SJSA1 (cell line): Measurements from ENCODE around the gene EPHA2. TPM values are rescaled to one million over a fixed set of nuclear protein-coding genes. Genes with fewer than 3 reads are reported as not detected.

Experiments used
- DNase-seq, 2 experiments: peaks; one replicate each; pipeline ENCODE4 v3.0.0-alpha.2; 2015 to 2020; ENCODE audit warnings: low spot score in 2 of 2, low read depth in 1 of 2
- H3K27ac ChIP-seq: fragments of 250-450 bp; sonication (Bioruptor Pico); 2 replicates; pipeline ENCODE4 v1.5.1; 2020; ENCODE audit warnings: mild to moderate bottlenecking, moderate library complexity
- H3K27me3 ChIP-seq: fragments of 250-450 bp; sonication (Bioruptor Pico); replicated peaks from 2 replicates; pipeline ENCODE4 v1.5.1; 2020; ENCODE audit warnings: mild to moderate bottlenecking, moderate library complexity
- H3K36me3 ChIP-seq: fragments of 250-450 bp; sonication (Bioruptor Pico); 2 replicates; pipeline ENCODE4 v1.5.1; 2020; ENCODE audit warnings: mild to moderate bottlenecking
- H3K4me1 ChIP-seq: fragments of 250-450 bp; sonication (Bioruptor Pico); replicated peaks from 2 replicates; pipeline ENCODE4 v1.6.1; 2021; ENCODE audit warnings: mild to moderate bottlenecking
- H3K4me3 ChIP-seq: fragments of 250-450 bp; sonication (Bioruptor Pico); 2 replicates; pipeline ENCODE4 v1.5.1; 2020; ENCODE audit warnings: mild to moderate bottlenecking
- H3K9me3 ChIP-seq: fragments of 250-450 bp; sonication (Bioruptor Pico); replicated peaks from 2 replicates; pipeline ENCODE4 v1.5.1; 2020; ENCODE audit warnings: mild to moderate bottlenecking
- total RNA-seq: library from RNA; depleted of rRNA; stranded (reverse); fragments of >200 nt; shearing (Covaris generic); gene quantifications from 2 replicates; pipeline ENCODE4 v1.2.3, GENCODE V29; 2014

Gene EPHA2
- total RNA-seq, 1 experiment from 2014 or later, result 51.0 TPM

GRCh38 chr1:16156848-16157495 is 1.1 kb upstream of the EPHA2 start:
- DNase-seq, result no peak
- Histone ChIP-seq H3K4me1 (peaks cover 39% of the 10 kb centered on the region), H3K27ac (no peak overlapping the region)

GRCh38 chr1:16153999-16154673 is 1.7 kb downstream of the EPHA2 start:
- Histone ChIP-seq H3K9me3 (no peaks in the 10 kb centered on the region), H3K27me3 (no peaks in the 10 kb centered on the region), H3K4me1 (peaks cover 56% of the 10 kb centered on the region), H3K36me3 (peaks cover 56% of the 10 kb centered on the region), H3K27ac (0 out of 2 replicates have a peak overlapping the region, but pooled peaks have one; percentile 16), H3K4me3 (peak overlapping the region; percentile 66)
- DNase-seq, result no peak

More at GRCh38 chr1:16156848-16157495, 1.1 kb upstream of the EPHA2 start:
- Histone ChIP-seq H3K9me3 (no peaks in the 10 kb centered on the region), H3K36me3 (peaks cover 28% of the 10 kb centered on the region), H3K4me3 (no peak overlapping the region), H3K27me3 (no peaks in the 10 kb centered on the region)

- H3K4me3 ChIP-seq, result peak overlapping the region; percentile 66
- peak overlapping the region; percentile 69 for H3K27ac ChIP-seq
- H3K9me3 ChIP-seq, result no peaks in the 10 kb centered on the region
- peaks cover 62% of the 10 kb centered on the region for H3K4me1 ChIP-seq
- H3K36me3 ChIP-seq, result peaks cover 64% of the 10 kb centered on the region
- H3K27me3 ChIP-seq, result no peaks in the 10 kb centered on the region
- DNase-seq, result no peak
Measured at GRCh38 chr1:16153096-16153998, 2.5 kb downstream of the EPHA2 start.

- DNase-seq, result no peak
- Histone ChIP-seq H3K27me3 (no peaks in the 10 kb centered on the region), H3K9me3 (no peaks in the 10 kb centered on the region), H3K4me1 (peaks cover 70% of the 10 kb centered on the region), H3K4me3 (peak overlapping the region; percentile 66), H3K27ac (peak overlapping the region; percentile 69), H3K36me3 (peaks cover 72% of the 10 kb centered on the region)
Measured at GRCh38 chr1:16152481-16153087, 3.3 kb downstream of the EPHA2 start.

- Histone ChIP-seq H3K27me3 (no peaks in the 10 kb centered on the region), H3K4me3 (no peak overlapping the region), H3K27ac (peak overlapping the region; percentile 36; the same call in 1 of the 2 replicates), H3K36me3 (peaks cover 78% of the 10 kb centered on the region), H3K4me1 (peaks cover 73% of the 10 kb centered on the region), H3K9me3 (no peaks in the 10 kb centered on the region)
- DNase-seq, result no peak
Measured at GRCh38 chr1:16151995-16152384, 3.9 kb downstream of the EPHA2 start.

- Histone ChIP-seq H3K4me3 (no peak overlapping the region), H3K36me3 (peaks cover 84% of the 10 kb centered on the region), H3K4me1 (peaks cover 73% of the 10 kb centered on the region), H3K27ac (peak overlapping the region; percentile 36; the same call in 1 of the 2 replicates), H3K9me3 (no peaks in the 10 kb centered on the region), H3K27me3 (no peaks in the 10 kb centered on the region)
- DNase-seq, result no peak
Measured at GRCh38 chr1:16151196-16151994, 4.5 kb downstream of the EPHA2 start.

- Histone ChIP-seq H3K36me3 (peaks cover 91% of the 10 kb centered on the region), H3K27me3 (no peaks in the 10 kb centered on the region), H3K4me1 (peaks cover 76% of the 10 kb centered on the region), H3K4me3 (no peak overlapping the region), H3K27ac (no peak overlapping the region), H3K9me3 (no peaks in the 10 kb centered on the region)
- no peak for DNase-seq
Measured at GRCh38 chr1:16150508-16150907, 5.4 kb downstream of the EPHA2 start.

- Histone ChIP-seq H3K36me3 (peaks cover 95% of the 10 kb centered on the region), H3K27me3 (no peaks in the 10 kb centered on the region), H3K9me3 (no peaks in the 10 kb centered on the region), H3K27ac (no peak overlapping the region), H3K4me1 (peaks cover 83% of the 10 kb centered on the region), H3K4me3 (no peak overlapping the region)
- DNase-seq, result no peak
Measured at GRCh38 chr1:16149702-16150488, 6.0 kb downstream of the EPHA2 start.

- Histone ChIP-seq H3K4me1 (peaks cover 87% of the 10 kb centered on the region), H3K27me3 (no peaks in the 10 kb centered on the region), H3K36me3 (peaks cover 96% of the 10 kb centered on the region), H3K9me3 (no peaks in the 10 kb centered on the region), H3K4me3 (no peak overlapping the region), H3K27ac (no peak overlapping the region)
- no peak for DNase-seq
Measured at GRCh38 chr1:16149146-16149545, 6.7 kb downstream of the EPHA2 start.

GRCh38 chr1:16148329-16149092 is 7.4 kb downstream of the EPHA2 start:
- no peak overlapping the region for H3K27ac ChIP-seq
- no peak overlapping the region for H3K4me3 ChIP-seq
- no peak for DNase-seq
- no peaks in the 10 kb centered on the region for H3K27me3 ChIP-seq
- H3K9me3 ChIP-seq, result no peaks in the 10 kb centered on the region
- H3K4me1 ChIP-seq, result peaks cover 87% of the 10 kb centered on the region
- peaks cover 96% of the 10 kb centered on the region for H3K36me3 ChIP-seq

- peaks cover 92% of the 10 kb centered on the region for H3K36me3 ChIP-seq
- no peaks in the 10 kb centered on the region for H3K27me3 ChIP-seq
- H3K4me3 ChIP-seq, result no peak overlapping the region
- H3K4me1 ChIP-seq, result peaks cover 81% of the 10 kb centered on the region
- H3K9me3 ChIP-seq, result no peaks in the 10 kb centered on the region
- DNase-seq, result no peak
- H3K27ac ChIP-seq, result peak overlapping the region; percentile 95
Measured at GRCh38 chr1:16147156-16147926, 8.5 kb downstream of the EPHA2 start.
